IMR-90 (cell line): Measurements from ENCODE around the gene PCID2. TPM values are rescaled to one million over a fixed set of nuclear protein-coding genes. Genes with fewer than 3 reads are reported as not detected.

ENCODE experiments used
- ATAC-seq: fragments of 200-7000 bp; cut with Tn5 transposase; 2 replicates; pipeline ENCODE4 v1.9.1; 2020; ENCODE audit warnings: low read depth, mild to moderate bottlenecking, moderate library complexity
- BruUV-seq: library from RNA; stranded (reverse); fragments of 400-500 nt; replicated peaks from 2 replicates; lab custom pipeline; 2021; lab: Mats Ljungman, UMichigan
- CTCF ChIA-PET: fragments of 300-600 bp; formaldehyde crosslinking; extraction: SDS; loops from one replicate; lab custom pipeline; 2021; ENCODE audit warnings: antibody characterized with exemption; lab: Yijun Ruan, JAX
- POLR2A ChIA-PET: fragments of 300-600 bp; sonication (Branson Sonifier 250); formaldehyde crosslinking; loops from one replicate; lab custom pipeline; 2022; ENCODE audit warnings: antibody characterized with exemption; ENCODE audit not compliant: unreplicated experiment; lab: Charles Lee
- DNase-seq: peaks from one replicate; pipeline ENCODE4 v3.0.0; 2013
- H2AFZ ChIP-seq: replicated peaks from 2 replicates; pipeline ENCODE3; 2013; ENCODE audit warnings: low read length, mild to moderate bottlenecking; ENCODE audit not compliant: poor library complexity
- H2AK5ac ChIP-seq: 2 replicates; pipeline ENCODE4 v1.6.1; 2013; ENCODE audit warnings: low read depth, low read length, inconsistent platforms
- H2AK9ac ChIP-seq: replicated peaks from 2 replicates; pipeline ENCODE3; 2013; ENCODE audit warnings: mild to moderate bottlenecking, low read depth, low read length, moderate library complexity; ENCODE audit not compliant: poor library complexity
- H2BK120ac ChIP-seq: 2 replicates; pipeline ENCODE4 v1.6.1; 2013; ENCODE audit warnings: low read depth, low read length, inconsistent platforms
- H2BK15ac ChIP-seq: 3 replicates; pipeline ENCODE4 v1.6.1; 2013; ENCODE audit warnings: low read depth, low read length, inconsistent platforms
- H2BK20ac ChIP-seq: 2 replicates; pipeline ENCODE4 v1.6.1; 2013; ENCODE audit warnings: low read depth, mild to moderate bottlenecking, inconsistent platforms, low read length, moderate library complexity
- H2BK5ac ChIP-seq: 2 replicates; pipeline ENCODE4 v1.6.1; 2013; ENCODE audit warnings: mild to moderate bottlenecking, low read depth, low read length, inconsistent platforms; ENCODE audit not compliant: poor library complexity, severe bottlenecking
- H3K14ac ChIP-seq: replicated peaks from 2 replicates; pipeline ENCODE4 v1.6.1; 2013; ENCODE audit warnings: low read depth, low read length, inconsistent platforms
- H3K18ac ChIP-seq: 2 replicates; pipeline ENCODE4 v1.6.1; 2013; ENCODE audit warnings: low read depth, low read length, control low read depth
- H3K23ac ChIP-seq: 2 replicates; pipeline ENCODE4 v1.6.1; 2013; ENCODE audit warnings: low read depth, low read length, inconsistent platforms
- H3K27ac ChIP-seq: 2 replicates; pipeline ENCODE4 v1.5.1; 2013; ENCODE audit warnings: mild to moderate bottlenecking, control low read depth, low read length; ENCODE audit not compliant: insufficient read depth
- H3K27me3 ChIP-seq: 2 replicates; pipeline ENCODE4 v1.6.1; 2013; ENCODE audit warnings: low read length; ENCODE audit not compliant: control insufficient read depth, insufficient read depth
- H3K36me3 ChIP-seq: 2 replicates; pipeline ENCODE4 v1.6.1; 2013; ENCODE audit warnings: low read length, mixed read lengths; ENCODE audit not compliant: control insufficient read depth, insufficient read depth
- H3K4ac ChIP-seq: 2 replicates; pipeline ENCODE4 v1.6.1; 2013; ENCODE audit warnings: low read depth, low read length, inconsistent platforms
- H3K4me1 ChIP-seq: 2 replicates; pipeline ENCODE4 v1.6.1; 2013; ENCODE audit warnings: low read length, mixed read lengths; ENCODE audit not compliant: control insufficient read depth, insufficient read depth
- H3K4me2 ChIP-seq: 2 replicates; pipeline ENCODE4 v1.6.1; 2013; ENCODE audit warnings: low read depth, mild to moderate bottlenecking, control low read depth, low read length, moderate library complexity
- H3K4me3 ChIP-seq: 2 replicates; pipeline ENCODE4 v1.5.1; 2013; ENCODE audit warnings: low read depth, mild to moderate bottlenecking, control low read depth, low read length, moderate library complexity; ENCODE audit not compliant: insufficient read depth
- H3K56ac ChIP-seq: 2 replicates; pipeline ENCODE4 v1.6.1; 2013; ENCODE audit warnings: low read length, inconsistent platforms; ENCODE audit not compliant: insufficient read depth; ENCODE audit errors: extremely low read depth
- H3K79me1 ChIP-seq, 2 experiments: 2 replicates each; pipeline ENCODE4 v1.6.1; 2013; ENCODE audit warnings: low read length in 2 of 2, inconsistent platforms in 1 of 2, low read depth in 1 of 2
- H3K9ac ChIP-seq: 2 replicates; pipeline ENCODE4 v1.6.1; 2013; ENCODE audit warnings: low read depth, low read length, control low read depth
- H3K9me1 ChIP-seq: 2 replicates; pipeline ENCODE4 v1.6.1; 2013; ENCODE audit warnings: low read length, inconsistent platforms; ENCODE audit not compliant: insufficient read depth
- H3K9me3 ChIP-seq: 2 replicates; pipeline ENCODE4 v1.6.1; 2013; ENCODE audit warnings: low read length; ENCODE audit not compliant: control insufficient read depth, insufficient read depth
- H4K20me1 ChIP-seq: 2 replicates; pipeline ENCODE4 v1.6.1; 2013; ENCODE audit warnings: low read length, inconsistent platforms; ENCODE audit not compliant: insufficient read depth
- H4K5ac ChIP-seq: 2 replicates; pipeline ENCODE4 v1.6.1; 2013; ENCODE audit warnings: mild to moderate bottlenecking, low read depth, low read length, control low read depth
- H4K8ac ChIP-seq, 2 experiments: 2 replicates each; pipeline ENCODE4 v1.6.1; 2013; ENCODE audit warnings: low read depth in 2 of 2, low read length in 2 of 2, control low read depth in 1 of 2, inconsistent platforms in 1 of 2
- H4K91ac ChIP-seq: 2 replicates; pipeline ENCODE4 v1.6.1; 2013; ENCODE audit warnings: low read depth, low read length, inconsistent platforms; ENCODE audit not compliant: insufficient read depth
- BHLHE40 ChIP-seq: fragments of 150-350 bp; IDR thresholded peaks from 2 replicates; pipeline ENCODE4 v1.6.1; 2016; ENCODE audit warnings: mild to moderate bottlenecking, low read depth, low read length
- CEBPB ChIP-seq: IDR thresholded peaks from 2 replicates; pipeline ENCODE4 v1.6.1; 2012; ENCODE audit warnings: low read depth, low read length, improper control_type of control experiment
- CHD1 ChIP-seq: IDR thresholded peaks from 2 replicates; pipeline ENCODE4 v1.6.1; 2012; ENCODE audit warnings: low read depth, low read length, improper control_type of control experiment
- CTCF ChIP-seq: conservative IDR thresholded peaks from 2 replicates; pipeline ENCODE4 v1.5.1; 2012; ENCODE audit warnings: mild to moderate bottlenecking, low read depth, low read length, improper control_type of control experiment
- FOS ChIP-seq: fragments of 150-350 bp; IDR thresholded peaks from 2 replicates; pipeline ENCODE4 v1.6.1; 2016; ENCODE audit warnings: low read depth, low read length
- MAFK ChIP-seq: IDR thresholded peaks from 2 replicates; pipeline ENCODE4 v1.6.1; 2012; ENCODE audit warnings: low read depth, low read length, improper control_type of control experiment
- MAZ ChIP-seq: IDR thresholded peaks from 2 replicates; pipeline ENCODE4 v1.6.1; 2012; ENCODE audit warnings: low read depth, mild to moderate bottlenecking, low read length, improper control_type of control experiment, moderate library complexity, borderline replicate concordance
- MXI1 ChIP-seq: IDR thresholded peaks from 2 replicates; pipeline ENCODE4 v1.6.1; 2012; ENCODE audit warnings: low read depth, mild to moderate bottlenecking, low read length, moderate library complexity, borderline replicate concordance
- NFE2L2 ChIP-seq: fragments of 150-350 bp; IDR thresholded peaks from 2 replicates; pipeline ENCODE4 v1.6.1; 2016; ENCODE audit warnings: low read depth, mild to moderate bottlenecking, low read length
- POLR2A ChIP-seq: IDR thresholded peaks from 2 replicates; pipeline ENCODE4 v1.6.1; 2012; ENCODE audit warnings: mild to moderate bottlenecking, low read depth, low read length
- RAD21 ChIP-seq: IDR thresholded peaks from 2 replicates; pipeline ENCODE4 v1.6.1; 2012; ENCODE audit warnings: low read length, improper control_type of control experiment
- RCOR1 ChIP-seq: IDR thresholded peaks from 2 replicates; pipeline ENCODE4 v1.6.1; 2012; ENCODE audit warnings: mild to moderate bottlenecking, low read length, improper control_type of control experiment; ENCODE audit not compliant: insufficient replicate concordance
- RFX5 ChIP-seq: IDR thresholded peaks from 2 replicates; pipeline ENCODE4 v1.8.0; 2012; ENCODE audit warnings: low read depth, mild to moderate bottlenecking, low read length, moderate library complexity
- SMC3 ChIP-seq: fragments of 150-350 bp; IDR thresholded peaks from 2 replicates; pipeline ENCODE4 v1.6.1; 2016; ENCODE audit warnings: low read depth, mild to moderate bottlenecking, antibody characterized with exemption, low read length, moderate library complexity
- USF2 ChIP-seq: fragments of 150-350 bp; IDR thresholded peaks from 2 replicates; pipeline ENCODE4 v1.6.1; 2017; ENCODE audit warnings: mild to moderate bottlenecking, antibody characterized with exemption, low read length, low read depth
- WGBS, 2 experiments: methylation state at CpG; one replicate each; pipeline versions ENCODE4 v1.1.5 to v1.1.7; 2013; ENCODE audit warnings: missing lambda C conversion rate in 2 of 2; ENCODE audit not compliant: insufficient read length in 1 of 2; ENCODE audit errors: extremely low coverage in 2 of 2; 5-methylcytosine and 5-hydroxymethylcytosine counted together
- dilution Hi-C: fragments of 300-500 bp; cut with HindIII; formaldehyde crosslinking; loops from one replicate; pipeline ENCODE4 v1.14.3; 2018; ENCODE audit warnings: low sequenced_read_pairs; ENCODE audit not compliant: unreplicated experiment
- in situ Hi-C: fragments of 300-500 bp; cut with MboI; formaldehyde crosslinking; loops from 3 replicates; pipeline ENCODE4 v1.14.3; 2019; ENCODE audit warnings: low sequenced_read_pairs, inconsistent platforms, mixed read lengths
- intact Hi-C: fragments of 100-400 bp; cut with micrococcal nuclease; formaldehyde crosslinking; loops from 2 replicates; pipeline ENCODE4 v1.10.0; 2022
- polyA plus RNA-seq, 3 experiments: library from polyadenylated mRNA; depleted of rRNA; stranded (reverse); fragments of >200 nt; gene quantifications; 2 replicates each; pipeline ENCODE4 v1.2.3, GENCODE V29; 2012; ENCODE audit warnings: low replicate concordance in 1 of 3
- total RNA-seq: library from RNA; depleted of rRNA; stranded (reverse); fragments of >200 nt; gene quantifications from 2 replicates; pipeline ENCODE4 v1.2.3, GENCODE V29; 2012
- TF ChIP-seq, protein P1 (sequence below): fragments of 150-350 bp; IDR thresholded peaks from 2 replicates; pipeline ENCODE4 v1.6.1; 2016; ENCODE audit warnings: low read depth, mild to moderate bottlenecking, low read length, moderate library complexity, borderline replicate concordance

Gene PCID2
- total and polyA plus RNA-seq, 2 of the 4 experiments (the other 2 are of a cell fraction) = 83.5 to 90.9 TPM

DNA sequence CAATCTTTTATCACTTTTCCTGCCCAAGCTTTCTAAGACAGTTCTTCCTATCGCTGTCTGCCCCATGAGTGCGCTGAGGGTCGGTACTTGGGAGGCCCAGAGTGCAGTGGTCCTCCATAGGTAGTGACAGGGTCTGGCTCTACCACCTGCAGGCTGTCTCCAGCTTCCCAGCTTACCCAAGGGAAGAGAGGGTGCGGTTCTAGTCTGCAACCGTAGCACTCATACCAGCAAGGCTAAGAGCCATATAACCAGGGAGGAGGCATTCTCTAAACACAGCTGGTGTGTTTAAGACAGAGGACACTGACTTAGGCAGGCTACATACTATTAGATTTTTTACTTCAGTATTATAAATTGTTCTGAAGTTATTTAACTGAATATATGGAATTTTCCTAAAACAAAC lies 41.8 kb downstream of the PCID2 start:
- H2BK15ac ChIP-seq = no peak overlapping the region
- H3K36me3 ChIP-seq = peaks cover 16% of the 10 kb centered on the region
- TF ChIP-seq RCOR1 (no peak), RAD21 (no peak), SMC3 (no peak), MAFK (no peak), CEBPB (no peak), NFE2L2 (no peak), CHD1 (no peak), RFX5 (no peak), CTCF (no peak), USF2 (no peak), MXI1 (no peak), FOS (no peak), POLR2A (no peak), BHLHE40 (no peak), MAZ (no peak)
- TF ChIP-seq, protein P1, sequence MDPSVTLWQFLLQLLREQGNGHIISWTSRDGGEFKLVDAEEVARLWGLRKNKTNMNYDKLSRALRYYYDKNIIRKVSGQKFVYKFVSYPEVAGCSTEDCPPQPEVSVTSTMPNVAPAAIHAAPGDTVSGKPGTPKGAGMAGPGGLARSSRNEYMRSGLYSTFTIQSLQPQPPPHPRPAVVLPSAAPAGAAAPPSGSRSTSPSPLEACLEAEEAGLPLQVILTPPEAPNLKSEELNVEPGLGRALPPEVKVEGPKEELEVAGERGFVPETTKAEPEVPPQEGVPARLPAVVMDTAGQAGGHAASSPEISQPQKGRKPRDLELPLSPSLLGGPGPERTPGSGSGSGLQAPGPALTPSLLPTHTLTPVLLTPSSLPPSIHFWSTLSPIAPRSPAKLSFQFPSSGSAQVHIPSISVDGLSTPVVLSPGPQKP = no peak
- intact Hi-C loops = no loop called here
- no peak overlapping the region for H3K27ac ChIP-seq
- no peaks in the 10 kb centered on the region for H4K20me1 ChIP-seq
- H3K4ac ChIP-seq = peak overlapping the region; percentile 59
- CTCF ChIA-PET = no interaction called here
- H3K56ac ChIP-seq = no peak overlapping the region
- no peak overlapping the region for H3K4me2 ChIP-seq
- DNase-seq = no peak
- dilution Hi-C loops = no loop called here
- peaks cover 0 to 9% of the 10 kb centered on the region in 2 experiments; a peak in 1 of 4 replicates for H3K79me1 ChIP-seq
- H3K4me1 ChIP-seq = peaks cover 8% of the 10 kb centered on the region
- H2AFZ ChIP-seq = no peak overlapping the region
- no peak overlapping the region for H2BK120ac ChIP-seq
- no peak overlapping the region for H2BK5ac ChIP-seq
- WGBS, 2 experiments = 90% methylated on average over 2 of the region's 5 CpGs; no CpG with 5 or more reads in 1 of the 2 experiments
- H3K14ac ChIP-seq = 0 out of 2 replicates have a peak overlapping the region, but pooled peaks have one; percentile 8
- H3K9me1 ChIP-seq = peaks cover 4% of the 10 kb centered on the region; the same call in 1 of the 2 replicates
- H3K9me3 ChIP-seq = 0 out of 2 replicates have a peak, but pooled peaks cover 2% of the 10 kb centered on the region
- BruUV-seq = no TSS peak
- no peak overlapping the region for H3K9ac ChIP-seq
- no peaks in the 10 kb centered on the region for H3K27me3 ChIP-seq
- H2AK9ac ChIP-seq = peak overlapping the region; percentile 85
- H3K23ac ChIP-seq = no peak overlapping the region
- no peak overlapping the region for H4K8ac ChIP-seq
- peak overlapping the region; percentile 41; the same call in 1 of the 2 replicates for H4K91ac ChIP-seq
- H2BK20ac ChIP-seq = no peak overlapping the region
- no peak overlapping the region for H3K4me3 ChIP-seq
- no peak for ATAC-seq
- H2AK5ac ChIP-seq = 0 out of 2 replicates have a peak overlapping the region, but pooled peaks have one; percentile 33
- no peak overlapping the region for H4K5ac ChIP-seq
- POLR2A ChIA-PET = no interaction called here
- H3K18ac ChIP-seq = no peak overlapping the region
- in situ Hi-C loops = no loop called here
